GM12874 (cell line): ENCODE data around the gene CST11.

Source experiments
- TF ChIP-seq, protein P1 (sequence below): IDR thresholded peaks from 2 replicates; pipeline ENCODE4 v1.5.1; 2011; ENCODE audit warnings: low read depth, mild to moderate bottlenecking, control low read depth, low read length, moderate library complexity; ENCODE audit not compliant: insufficient read depth

Gene CST11

DNA sequence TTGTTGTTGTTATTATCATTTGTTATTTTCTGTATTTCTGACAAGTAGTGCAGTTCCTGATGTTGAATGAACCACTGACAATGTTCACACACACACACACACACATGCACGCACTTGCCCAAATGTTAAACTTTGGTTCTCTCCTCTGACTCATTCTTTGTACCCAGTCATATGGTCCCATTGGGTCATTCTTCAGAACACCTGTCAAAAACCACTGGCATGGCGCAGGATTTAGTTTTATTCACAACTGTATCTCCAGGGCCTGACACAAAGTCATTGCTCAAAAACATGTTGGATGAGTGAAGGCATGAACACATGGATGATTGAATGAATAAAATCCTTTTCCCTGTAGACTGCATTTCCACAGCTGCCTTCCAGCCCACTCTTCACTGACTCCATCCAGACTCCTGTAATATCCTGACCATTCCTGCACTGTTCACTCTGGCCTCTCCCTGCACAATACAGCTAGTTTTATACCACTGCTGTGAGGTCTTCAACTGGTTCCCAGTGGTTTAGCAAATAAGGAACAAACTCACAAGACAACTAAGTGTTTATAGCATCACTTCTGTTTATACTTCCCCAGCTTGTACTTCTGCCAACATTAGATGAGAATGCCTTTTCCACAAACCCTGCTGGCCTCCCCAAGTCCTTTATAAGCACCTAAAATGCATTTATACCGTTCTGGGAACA lies 6.9 kb upstream of the CST11 start:
- TF ChIP-seq, protein P1, sequence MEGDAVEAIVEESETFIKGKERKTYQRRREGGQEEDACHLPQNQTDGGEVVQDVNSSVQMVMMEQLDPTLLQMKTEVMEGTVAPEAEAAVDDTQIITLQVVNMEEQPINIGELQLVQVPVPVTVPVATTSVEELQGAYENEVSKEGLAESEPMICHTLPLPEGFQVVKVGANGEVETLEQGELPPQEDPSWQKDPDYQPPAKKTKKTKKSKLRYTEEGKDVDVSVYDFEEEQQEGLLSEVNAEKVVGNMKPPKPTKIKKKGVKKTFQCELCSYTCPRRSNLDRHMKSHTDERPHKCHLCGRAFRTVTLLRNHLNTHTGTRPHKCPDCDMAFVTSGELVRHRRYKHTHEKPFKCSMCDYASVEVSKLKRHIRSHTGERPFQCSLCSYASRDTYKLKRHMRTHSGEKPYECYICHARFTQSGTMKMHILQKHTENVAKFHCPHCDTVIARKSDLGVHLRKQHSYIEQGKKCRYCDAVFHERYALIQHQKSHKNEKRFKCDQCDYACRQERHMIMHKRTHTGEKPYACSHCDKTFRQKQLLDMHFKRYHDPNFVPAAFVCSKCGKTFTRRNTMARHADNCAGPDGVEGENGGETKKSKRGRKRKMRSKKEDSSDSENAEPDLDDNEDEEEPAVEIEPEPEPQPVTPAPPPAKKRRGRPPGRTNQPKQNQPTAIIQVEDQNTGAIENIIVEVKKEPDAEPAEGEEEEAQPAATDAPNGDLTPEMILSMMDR: no peak

DNA sequence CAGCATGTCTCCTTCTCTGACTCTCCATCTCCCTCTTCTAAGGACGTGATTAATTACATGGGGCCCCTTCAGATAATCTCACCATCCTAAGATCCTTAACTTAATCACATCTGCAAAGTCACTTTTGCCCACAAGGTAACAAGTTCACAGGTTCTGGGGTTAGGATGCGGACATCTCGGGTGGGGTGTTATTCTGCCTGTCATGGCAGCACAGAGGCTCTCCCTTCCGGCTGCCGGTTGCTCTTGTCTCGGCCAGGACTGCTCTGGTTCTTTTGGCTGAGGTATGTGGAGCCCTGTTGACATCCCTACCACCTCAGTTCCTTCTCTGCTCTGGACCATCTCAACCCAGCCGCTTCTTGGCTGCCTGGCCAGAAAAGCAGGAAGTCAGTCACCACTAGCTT lies 4.2 kb upstream of the CST11 start:
- TF ChIP-seq, protein P1: no peak

DNA sequence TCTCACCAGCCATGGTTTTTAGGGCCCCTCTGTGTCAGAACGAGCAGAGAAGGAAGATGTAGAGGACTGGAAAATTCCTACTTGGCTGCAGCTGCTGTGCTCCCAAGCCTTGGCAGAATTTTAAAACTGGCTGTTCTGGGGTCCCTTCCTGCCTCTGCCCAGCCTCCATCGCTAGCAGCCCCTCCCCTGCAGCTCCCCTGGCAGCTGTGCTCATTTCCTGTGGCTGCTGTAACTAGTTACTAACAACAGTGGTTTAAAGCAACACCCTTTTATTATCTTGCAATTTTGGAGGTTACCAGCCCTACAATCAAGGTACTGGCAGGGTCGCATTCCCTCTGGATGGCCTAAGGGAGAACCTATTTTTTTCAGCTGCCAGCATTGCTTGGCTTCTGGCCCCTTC lies 3.7 kb upstream of the CST11 start:
- TF ChIP-seq, protein P1: no peak

DNA sequence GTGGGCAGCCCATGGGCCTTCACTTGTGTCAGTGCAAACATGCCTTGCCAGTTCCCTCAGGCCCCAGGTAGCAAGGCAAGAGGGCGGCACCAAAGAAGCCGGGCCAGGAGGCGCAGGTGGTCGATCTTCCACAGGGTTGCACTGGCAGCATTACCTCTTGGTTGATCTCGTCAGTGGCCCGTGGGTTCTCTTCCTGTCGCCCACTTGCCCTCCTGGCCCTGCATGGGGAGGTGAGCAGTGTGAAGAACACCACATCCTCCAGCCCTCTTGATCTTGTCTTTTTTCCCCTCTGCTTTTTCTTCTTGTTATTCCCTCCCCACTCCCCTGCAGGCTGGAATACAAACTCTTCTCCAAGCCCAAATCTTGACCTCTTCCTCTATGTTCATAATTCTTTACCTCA lies 3.0 kb upstream of the CST11 start:
- TF ChIP-seq, protein P1: no peak

DNA sequence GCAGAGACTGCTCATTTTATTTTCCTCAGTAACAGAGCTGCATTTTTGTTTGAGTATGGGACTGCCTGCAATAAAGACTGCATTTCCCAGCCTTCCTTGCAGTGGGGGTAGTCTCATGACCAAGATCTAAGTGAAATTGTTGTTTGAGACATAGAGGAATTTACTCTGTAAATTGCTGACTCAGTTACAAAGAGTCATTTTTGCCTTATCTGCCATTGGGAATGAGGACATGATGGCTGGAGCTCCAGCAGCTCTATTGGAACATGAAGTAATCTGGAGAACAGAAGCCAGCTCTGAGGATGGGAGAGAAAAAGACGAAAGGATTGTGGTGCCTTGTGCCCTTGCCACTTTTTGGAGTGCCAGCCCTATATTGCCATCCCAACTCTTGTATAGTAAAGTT lies 2.1 kb upstream of the CST11 start:
- TF ChIP-seq, protein P1: no peak

DNA sequence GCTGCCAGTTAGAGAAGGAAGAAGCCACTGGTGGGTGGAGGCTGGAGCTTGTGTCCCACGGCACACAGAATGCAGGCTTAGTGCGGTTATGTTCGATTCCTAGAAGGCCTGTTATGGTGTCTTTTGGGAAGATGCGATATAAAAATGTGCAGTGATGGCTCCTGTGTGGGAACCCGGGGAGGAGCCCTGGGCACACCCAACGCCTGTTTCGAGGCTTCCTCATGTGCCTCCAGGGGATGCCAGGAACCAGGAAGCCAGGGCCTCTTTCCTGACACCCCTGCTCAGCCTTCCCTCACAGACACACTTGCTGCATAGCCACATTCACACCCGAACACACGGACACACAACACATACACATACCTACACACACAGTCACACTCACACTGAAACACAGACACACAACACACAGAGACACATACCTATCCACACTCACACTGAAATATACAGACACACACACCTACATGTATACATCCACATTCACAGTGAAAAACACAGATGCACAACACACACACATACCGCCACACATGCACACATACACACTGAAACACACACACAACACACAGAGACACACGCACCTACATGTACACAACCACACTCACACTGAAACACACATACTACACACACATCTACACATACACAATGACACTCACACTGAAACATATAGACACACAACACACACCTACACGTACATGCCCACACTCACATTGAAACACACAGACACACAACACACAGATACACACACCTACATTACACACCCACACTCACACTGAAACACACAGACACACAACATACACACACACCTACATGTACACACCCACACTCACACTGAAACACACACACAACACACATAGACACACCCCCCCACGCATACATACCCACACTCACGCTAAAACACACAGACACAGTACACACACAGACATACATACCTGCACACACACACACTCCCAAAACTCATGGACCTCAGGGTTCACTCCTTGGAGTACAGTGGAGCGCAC lies 1.2 kb upstream of the CST11 start:
- TF ChIP-seq, protein P1: no peak

DNA sequence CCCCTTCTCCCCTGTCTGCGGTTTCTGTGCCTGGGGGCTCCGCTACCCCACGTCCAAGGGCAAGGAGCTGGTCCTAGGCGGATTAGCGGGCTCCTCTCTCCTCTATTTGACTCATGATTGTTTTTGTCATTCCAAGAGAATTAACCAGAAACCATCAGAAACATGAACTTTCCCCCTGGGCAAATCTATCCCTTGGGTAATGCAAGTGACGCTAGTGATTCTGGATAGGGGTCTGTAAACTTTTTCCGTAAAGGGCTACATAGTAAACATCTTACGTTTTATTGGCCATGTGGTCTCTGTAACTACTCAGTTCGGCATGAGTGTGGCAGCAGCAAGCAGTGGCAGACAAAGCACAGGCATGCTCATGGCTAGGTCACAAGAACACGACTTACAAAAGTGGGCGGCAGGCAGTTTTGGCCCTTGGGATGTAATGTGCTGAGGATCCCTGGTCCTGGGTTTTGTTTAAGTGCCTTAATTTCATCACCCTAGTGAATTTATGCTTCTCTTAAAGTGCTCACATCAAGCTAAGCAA lies 654 bp downstream of the CST11 start:
- TF ChIP-seq, protein P1: no peak
